Measurements from ENCODE around the gene CEP120.
"Not testable (repeated sequence)": the region's sequence is repeated elsewhere in the genome, so short reads cannot be mapped to it uniquely, and the experiment has no call there.

The CEP120 gene

GRCh38 chr5:123358304-123358703 lies 64.9 kb downstream of the CEP120 start:
- no peak overlapping the region for H3K4me3 ChIP-seq (ENCODE audit: low read depth, low read length)
- no peak for DNase-seq (ENCODE audit: low read depth)
- no peak for TF ChIP-seq CTCF (IDR thresholded peaks at IDR 0.05; ENCODE audit: insufficient read depth, low read depth, low read length, missing control alignments)

GRCh38 chr5:123351820-123352219 lies 71.4 kb downstream of the CEP120 start:
- no peak overlapping the region for H3K4me3 ChIP-seq (ENCODE audit: low read depth, low read length)
- DNase-seq (ENCODE audit: low read depth) = no peak
- TF ChIP-seq CTCF (IDR thresholded peaks at IDR 0.05; ENCODE audit: insufficient read depth, low read depth, low read length, missing control alignments) = no peak

GRCh38 chr5:123351240-123351639 lies 72.0 kb downstream of the CEP120 start:
- no peak for DNase-seq (ENCODE audit: low read depth)

GRCh38 chr5:123350742-123351141 lies 72.5 kb downstream of the CEP120 start:
- no peak overlapping the region for H3K4me3 ChIP-seq (ENCODE audit: low read depth, low read length)
- no peak for TF ChIP-seq CTCF (IDR thresholded peaks at IDR 0.05; ENCODE audit: insufficient read depth, low read depth, low read length, missing control alignments)
- no peak for DNase-seq (ENCODE audit: low read depth)

More at GRCh38 chr5:123351240-123351639, 72.0 kb downstream of the CEP120 start:
- TF ChIP-seq CTCF (IDR thresholded peaks at IDR 0.05; ENCODE audit: insufficient read depth, low read depth, low read length, missing control alignments) = no peak
- H3K4me3 ChIP-seq (ENCODE audit: low read depth, low read length) = no peak overlapping the region

GRCh38 chr5:123344816-123345426 lies 78.3 kb downstream of the CEP120 start:
- H3K4me3 ChIP-seq (ENCODE audit: low read depth, low read length) = no peak overlapping the region
- TF ChIP-seq CTCF (IDR thresholded peaks at IDR 0.05; ENCODE audit: insufficient read depth, low read depth, low read length, missing control alignments) = peak; percentile 29
- DNase-seq (ENCODE audit: low read depth) = peak; percentile 13

GRCh38 chr5:123340928-123341327 lies 82.3 kb downstream of the CEP120 start:
- H3K4me3 ChIP-seq (ENCODE audit: low read depth, low read length) = no peak overlapping the region
- no peak for TF ChIP-seq CTCF (IDR thresholded peaks at IDR 0.05; ENCODE audit: insufficient read depth, low read depth, low read length, missing control alignments)
- DNase-seq (ENCODE audit: low read depth) = no peak

- not testable (repeated sequence) for H3K4me3 ChIP-seq (ENCODE audit: low read depth, low read length); DNase-seq (ENCODE audit: low read depth)
These were observed 114.8 kb downstream of the CEP120 start for GRCh38 chr5:123308377-123308776.

Measured in GM12865 (cell line).